Large intestine (tissue), 3 donors: Measurements from ENCODE around the gene PCSK6. TPM values are rescaled to one million over a fixed set of nuclear protein-coding genes. Genes with fewer than 3 reads are reported as not detected.
"Not testable (repeated sequence)": the region's sequence is repeated elsewhere in the genome, so short reads cannot be mapped to it uniquely, and the experiment has no call there.

ENCODE experiments used
- DNase-seq, 2 donors: peaks; one replicate each; pipeline versions ENCODE4 v3.0.0 to v3.0.0-alpha.2; 2013
- H3K27ac ChIP-seq: one replicate; pipeline ENCODE4 v1.5.1; 2013; ENCODE audit warnings: low read length
- H3K27me3 ChIP-seq: 2 replicates; pipeline ENCODE4 v1.6.1; 2013; ENCODE audit warnings: low read length; ENCODE audit not compliant: control insufficient read depth, insufficient read depth
- H3K36me3 ChIP-seq: 2 replicates; pipeline ENCODE4 v1.6.1; 2013; ENCODE audit warnings: low read length; ENCODE audit not compliant: control insufficient read depth, insufficient read depth
- H3K4me1 ChIP-seq: one replicate; pipeline ENCODE4 v1.6.1; 2013; ENCODE audit warnings: low read length; ENCODE audit not compliant: control insufficient read depth, insufficient read depth
- H3K4me3 ChIP-seq: one replicate; pipeline ENCODE4 v1.5.1; 2013; ENCODE audit warnings: low read length
- H3K9me3 ChIP-seq: one replicate; pipeline ENCODE4 v1.6.1; 2013; ENCODE audit warnings: mild to moderate bottlenecking, low read depth, low read length, moderate library complexity; ENCODE audit not compliant: control insufficient read depth
- WGBS: methylation state at CpG from one replicate; pipeline ENCODE4 v1.1.5; 2013; ENCODE audit warnings: low lambda C conversion rate; ENCODE audit not compliant: insufficient coverage; 5-methylcytosine and 5-hydroxymethylcytosine counted together
- polyA plus RNA-seq: library from polyadenylated mRNA; unstranded; fragments of 120-200 nt; gene quantifications from one replicate; pipeline ENCODE4 v1.2.1, GENCODE V29; 2013

Gene PCSK6
- polyA plus RNA-seq, 1 donor: 22.2 TPM

GRCh38 chr15:101461097-101461496, 28.4 kb downstream of the PCSK6 start:
- no peak for DNase-seq
- H3K27me3 ChIP-seq: no peaks in the 10 kb centered on the region
- WGBS: 94% methylated on average over 3 of the region's 4 CpGs

GRCh38 chr15:101459579-101460300, 29.8 kb downstream of the PCSK6 start:
- Histone ChIP-seq H3K9me3 (no peaks in the 10 kb centered on the region), H3K27ac (no peak overlapping the region), H3K27me3 (no peaks in the 10 kb centered on the region), H3K36me3 (no peaks in the 10 kb centered on the region), H3K4me1 (peaks cover 5% of the 10 kb centered on the region), H3K4me3 (no peak overlapping the region)
- no peak for DNase-seq
- 90% methylated on average over 2 of the region's 12 CpGs for WGBS

More at GRCh38 chr15:101461097-101461496, 28.4 kb downstream of the PCSK6 start:
- H3K4me3 ChIP-seq: no peak overlapping the region
- no peak overlapping the region for H3K27ac ChIP-seq
- H3K4me1 ChIP-seq: peaks cover 5% of the 10 kb centered on the region
- no peaks in the 10 kb centered on the region for H3K36me3 ChIP-seq
- no peaks in the 10 kb centered on the region for H3K9me3 ChIP-seq

GRCh38 chr15:101458908-101459578, 30.5 kb downstream of the PCSK6 start:
- WGBS: 81% methylated on average over 4 of the region's 16 CpGs
- Histone ChIP-seq H3K27me3 (no peaks in the 10 kb centered on the region), H3K4me1 (peaks cover 5% of the 10 kb centered on the region), H3K4me3 (no peak overlapping the region), H3K9me3 (no peaks in the 10 kb centered on the region), H3K36me3 (no peaks in the 10 kb centered on the region), H3K27ac (no peak overlapping the region)
- no peak for DNase-seq

- no peaks in the 10 kb centered on the region for H3K9me3 ChIP-seq
- WGBS: no CpG with 5 or more reads among the region's 23 CpGs
- no peak overlapping the region for H3K4me3 ChIP-seq
- H3K4me1 ChIP-seq: peaks cover 8% of the 10 kb centered on the region
- DNase-seq: no peak
- no peaks in the 10 kb centered on the region for H3K27me3 ChIP-seq
- no peak overlapping the region for H3K27ac ChIP-seq
- no peaks in the 10 kb centered on the region for H3K36me3 ChIP-seq
These were observed 31.2 kb downstream of the PCSK6 start for GRCh38 chr15:101458158-101458900.

- DNase-seq: no peak
These were observed 31.8 kb downstream of the PCSK6 start for GRCh38 chr15:101457696-101458095.

GRCh38 chr15:101456057-101456739, 33.3 kb downstream of the PCSK6 start:
- WGBS: 100% methylated on average over 1 of the region's 14 CpGs
- peaks cover 13% of the 10 kb centered on the region for H3K4me1 ChIP-seq
- DNase-seq: no peak
- H3K9me3 ChIP-seq: no peaks in the 10 kb centered on the region
- H3K4me3 ChIP-seq: no peak overlapping the region
- H3K27ac ChIP-seq: no peak overlapping the region
- no peaks in the 10 kb centered on the region for H3K36me3 ChIP-seq
- H3K27me3 ChIP-seq: no peaks in the 10 kb centered on the region

More at GRCh38 chr15:101457696-101458095, 31.8 kb downstream of the PCSK6 start:
- H3K4me1 ChIP-seq: peaks cover 11% of the 10 kb centered on the region
- no peak overlapping the region for H3K4me3 ChIP-seq
- no peaks in the 10 kb centered on the region for H3K27me3 ChIP-seq
- H3K9me3 ChIP-seq: no peaks in the 10 kb centered on the region
- whole genome bisulfite sequencing: 100% methylated on average over 1 of the region's 9 CpGs
- H3K36me3 ChIP-seq: no peaks in the 10 kb centered on the region
- H3K27ac ChIP-seq: no peak overlapping the region

GRCh38 chr15:101455291-101456025, 34.0 kb downstream of the PCSK6 start:
- H3K36me3 ChIP-seq: no peaks in the 10 kb centered on the region
- no CpG with 5 or more reads among the region's 11 CpGs for WGBS
- H3K27me3 ChIP-seq: no peaks in the 10 kb centered on the region
- peaks cover 16% of the 10 kb centered on the region for H3K4me1 ChIP-seq
- no peak overlapping the region for H3K27ac ChIP-seq
- DNase-seq: no peak
- no peak overlapping the region for H3K4me3 ChIP-seq
- no peaks in the 10 kb centered on the region for H3K9me3 ChIP-seq

GRCh38 chr15:101454781-101455180, 34.7 kb downstream of the PCSK6 start:
- not testable (repeated sequence) for H3K36me3 ChIP-seq, H3K9me3 ChIP-seq, H3K4me3 ChIP-seq, DNase-seq, H3K27me3 ChIP-seq, H3K27ac ChIP-seq
- peaks cover 16% of the 10 kb centered on the region for H3K4me1 ChIP-seq
- WGBS: no CpG with 5 or more reads among the region's 5 CpGs

- Histone ChIP-seq H3K4me3 (no peak overlapping the region), H3K4me1 (peaks cover 16% of the 10 kb centered on the region), H3K9me3 (no peaks in the 10 kb centered on the region), H3K36me3 (no peaks in the 10 kb centered on the region), H3K27ac (no peak overlapping the region), H3K27me3 (no peaks in the 10 kb centered on the region)
- no CpG with 5 or more reads among the region's 8 CpGs for WGBS
- DNase-seq: no peak
These were observed 35.1 kb downstream of the PCSK6 start for GRCh38 chr15:101454365-101454764.
